ENCODE results near the gene CDC42. TPM values are rescaled to one million over a fixed set of nuclear protein-coding genes. Genes with fewer than 3 reads are reported as not detected.

Gene CDC42
- total RNA-seq, 1 donor, result 432 TPM

- H3K27me3 ChIP-seq (ENCODE audit: insufficient read depth, low read length), result peaks cover 34% of the 10 kb centered on the region
- H3K27ac ChIP-seq (ENCODE audit: low read depth, low read length), result no peak overlapping the region
- H4K20me1 ChIP-seq (ENCODE audit: insufficient read depth, low read length), result peaks cover 30% of the 10 kb centered on the region
- no peak for DNase-seq (ENCODE audit: insufficient read length, low spot score, missing footprints)
- TF ChIP-seq CTCF (IDR thresholded peaks at IDR 0.05; ENCODE audit: extremely low read depth, low read depth, low read length), result no peak
- no peak overlapping the region for H3K4me2 ChIP-seq (ENCODE audit: insufficient read depth, low read length)
- H3K4me1 ChIP-seq (ENCODE audit: insufficient read depth, low read length), result no peaks in the 10 kb centered on the region
- no peaks in the 10 kb centered on the region for H3K9me3 ChIP-seq (ENCODE audit: low read depth, low read length)
- H3K36me3 ChIP-seq (ENCODE audit: insufficient read depth, low read length), result no peaks in the 10 kb centered on the region
- H2AFZ ChIP-seq (ENCODE audit: low read length), result no peak overlapping the region
- no peaks in the 10 kb centered on the region for H3K79me2 ChIP-seq (ENCODE audit: insufficient read depth, low read length)
- no peak overlapping the region for H3K4me3 ChIP-seq (ENCODE audit: insufficient read depth, low read length)
Measured at GRCh38 chr1:22139066-22139594, 86.6 kb downstream of the CDC42 start.

- H2AFZ ChIP-seq (ENCODE audit: low read length), result no peak overlapping the region
- no peaks in the 10 kb centered on the region for H3K36me3 ChIP-seq (ENCODE audit: insufficient read depth, low read length)
- H3K27me3 ChIP-seq (ENCODE audit: insufficient read depth, low read length), result peaks cover 41% of the 10 kb centered on the region
- H3K4me2 ChIP-seq (ENCODE audit: insufficient read depth, low read length), result no peak overlapping the region
- no peaks in the 10 kb centered on the region for H3K4me1 ChIP-seq (ENCODE audit: insufficient read depth, low read length)
- DNase-seq (ENCODE audit: insufficient read length, low spot score, missing footprints), result peak; percentile 90
- TF ChIP-seq CTCF (IDR thresholded peaks at IDR 0.05; ENCODE audit: extremely low read depth, low read depth, low read length), result no peak
- peaks cover 29% of the 10 kb centered on the region for H4K20me1 ChIP-seq (ENCODE audit: insufficient read depth, low read length)
- no peak overlapping the region for H3K4me3 ChIP-seq (ENCODE audit: insufficient read depth, low read length)
- no peaks in the 10 kb centered on the region for H3K9me3 ChIP-seq (ENCODE audit: low read depth, low read length)
- no peaks in the 10 kb centered on the region for H3K79me2 ChIP-seq (ENCODE audit: insufficient read depth, low read length)
- H3K27ac ChIP-seq (ENCODE audit: low read depth, low read length), result no peak overlapping the region
Measured at GRCh38 chr1:22139817-22140216, 87.3 kb downstream of the CDC42 start.

Small RNAs within 50 kb of the gene (small RNA-seq; reads per million reads assigned to genes)
- gene RN7SL186P, result not detected
- gene RNU6-776P, result not detected

Other genes with a start within 250 kb of the CDC42 start
- gene LDLRAD2, start 240.4 kb upstream of the CDC42 start, total RNA-seq, result not detected in 2 replicates
- 220 and 265 TPM in 2 replicates for gene HSPG2, start 115.4 kb upstream of the CDC42 start, total RNA-seq
- not detected in 2 replicates for gene CELA3B, start 75.7 kb upstream of the CDC42 start, total RNA-seq
- not detected in 2 replicates for gene CELA3A, start 51.1 kb upstream of the CDC42 start, total RNA-seq
- under 0.01 TPM in 1 of 2 replicates, not detected in the other for gene WNT4, start 90.4 kb downstream of the CDC42 start, total RNA-seq